Stimulated activated CD4-positive, alpha-beta T cell treated with anti-CD3 and anti-CD28 coated beads, TNF-alpha, amount 100 ng/mL, for 1 hour (primary cell): ENCODE data around the gene FBXO21.
"Not testable (repeated sequence)": the region's sequence is repeated elsewhere in the genome, so short reads cannot be mapped to it uniquely, and the experiment has no call there.

Source experiments
- DNase-seq, 3 donors: peaks; one replicate each; pipeline ENCODE4 v3.0.0-alpha.2; 2020; ENCODE audit warnings: low read depth in 3 of 3, low spot score in 1 of 3

FBXO21 gene

GRCh38 chr12:117202556-117202955 is 12.3 kb upstream of the FBXO21 start:
- DNase-seq = no peak

DNA sequence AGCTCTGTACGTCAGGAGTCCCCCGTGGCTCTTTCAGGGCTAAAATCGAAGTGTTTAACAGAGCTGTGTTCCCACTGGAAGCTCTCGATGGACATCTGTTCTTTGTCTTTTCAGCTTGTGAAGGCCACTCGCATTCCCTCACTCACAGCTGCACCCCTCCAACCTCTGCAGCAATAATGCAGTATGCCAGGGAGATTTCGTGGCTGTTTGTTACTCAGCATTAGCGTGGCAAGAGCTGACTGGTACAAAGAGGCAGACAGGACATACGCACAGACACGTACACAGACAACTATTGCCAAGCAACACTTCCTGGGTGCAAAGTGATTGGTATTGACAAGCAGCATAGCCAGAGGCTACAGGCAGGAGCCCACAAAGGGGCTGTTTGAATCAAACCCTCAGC is 11.8 kb upstream of the FBXO21 start:
- no peak for DNase-seq

GRCh38 chr12:117199956-117200744 is 9.9 kb upstream of the FBXO21 start:
- not testable (repeated sequence) for DNase-seq

- DNase-seq = not testable (repeated sequence)
Observed at GRCh38 chr12:117196334-117196733, 6.1 kb upstream of the FBXO21 start.

DNA sequence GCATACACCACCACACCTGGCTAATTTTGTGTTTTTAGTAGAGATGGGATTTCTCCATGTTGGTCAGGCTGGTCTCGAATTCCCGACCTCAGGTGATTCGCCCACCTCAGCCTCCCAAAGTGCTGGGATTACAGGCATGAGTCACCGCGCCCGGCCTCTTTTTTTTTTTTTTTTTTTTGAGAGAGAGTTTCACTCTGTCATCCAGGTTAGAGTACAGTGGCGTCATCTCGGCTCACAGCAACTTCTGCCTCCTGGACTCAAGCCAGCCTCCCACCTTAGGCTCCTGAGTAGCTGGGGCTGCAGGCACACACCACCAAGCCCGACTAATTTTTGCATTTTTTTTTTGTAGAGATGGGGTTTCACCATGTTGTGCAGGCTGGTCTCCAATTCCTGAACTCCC is 4.8 kb upstream of the FBXO21 start:
- not testable (repeated sequence) for DNase-seq

- DNase-seq = no peak
Observed at GRCh38 chr12:117193903-117194302, 3.6 kb upstream of the FBXO21 start.

GRCh38 chr12:117192581-117192980 is 2.3 kb upstream of the FBXO21 start:
- not testable (repeated sequence) for DNase-seq

DNA sequence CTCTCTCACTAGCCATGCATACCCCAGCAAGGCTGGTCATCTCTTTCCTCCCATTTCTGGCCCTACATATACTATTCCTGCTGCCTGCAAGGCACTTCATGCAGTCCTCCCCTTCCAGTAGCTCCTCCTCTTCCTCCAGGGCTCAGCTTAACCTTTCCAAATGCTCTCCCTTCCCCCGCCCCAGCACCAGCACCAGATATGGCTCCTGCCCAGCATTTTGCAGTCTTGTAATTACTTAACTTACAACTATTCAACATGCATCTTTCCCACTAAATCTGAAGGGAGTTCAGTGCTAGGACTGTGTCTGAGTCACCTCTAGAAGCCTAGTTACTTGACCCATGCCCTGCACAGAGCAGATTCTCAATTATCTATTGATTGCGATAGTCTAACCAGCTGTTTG is 1.8 kb upstream of the FBXO21 start:
- no peak for DNase-seq

GRCh38 chr12:117189725-117190209 is 503 bp downstream of the FBXO21 start:
- DNase-seq = peak in 1 of 3 donors; percentile 10

DNA sequence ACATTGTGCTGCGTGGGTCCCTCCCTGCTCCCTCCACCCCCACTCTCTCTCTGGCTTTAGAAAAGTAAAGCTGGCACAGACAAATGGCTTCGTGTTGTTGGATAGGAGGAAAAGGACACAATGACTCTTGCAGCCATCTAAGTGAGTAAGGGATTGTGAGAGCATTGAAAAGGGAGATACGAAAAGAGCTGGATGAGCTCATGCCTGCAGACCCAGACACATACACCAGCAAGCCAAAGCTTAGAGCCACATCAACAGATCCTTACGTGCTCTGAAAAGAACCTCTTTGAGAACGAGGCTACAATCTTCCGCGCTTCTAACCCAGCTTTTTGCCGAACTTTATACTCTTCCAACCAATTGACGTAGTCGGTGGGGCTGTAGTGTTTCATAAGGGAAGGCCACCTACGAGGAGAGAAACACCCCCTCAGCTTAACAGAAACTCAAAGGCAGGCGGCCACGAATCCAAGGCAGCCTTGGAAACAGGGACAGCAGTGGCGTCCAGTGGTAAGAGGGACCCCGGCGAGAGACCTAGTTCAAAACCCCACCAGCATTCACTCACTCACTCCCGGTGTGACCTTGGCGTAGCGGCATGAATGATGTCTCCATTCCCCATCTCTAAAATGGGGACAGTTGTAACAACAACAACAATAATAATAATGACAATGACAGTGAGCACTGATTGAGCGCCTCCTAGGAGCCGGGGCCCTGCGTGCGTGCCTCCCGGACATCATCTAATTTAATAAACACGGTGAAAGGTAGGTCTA is 1.1 kb downstream of the FBXO21 start:
- no peak for DNase-seq

DNA sequence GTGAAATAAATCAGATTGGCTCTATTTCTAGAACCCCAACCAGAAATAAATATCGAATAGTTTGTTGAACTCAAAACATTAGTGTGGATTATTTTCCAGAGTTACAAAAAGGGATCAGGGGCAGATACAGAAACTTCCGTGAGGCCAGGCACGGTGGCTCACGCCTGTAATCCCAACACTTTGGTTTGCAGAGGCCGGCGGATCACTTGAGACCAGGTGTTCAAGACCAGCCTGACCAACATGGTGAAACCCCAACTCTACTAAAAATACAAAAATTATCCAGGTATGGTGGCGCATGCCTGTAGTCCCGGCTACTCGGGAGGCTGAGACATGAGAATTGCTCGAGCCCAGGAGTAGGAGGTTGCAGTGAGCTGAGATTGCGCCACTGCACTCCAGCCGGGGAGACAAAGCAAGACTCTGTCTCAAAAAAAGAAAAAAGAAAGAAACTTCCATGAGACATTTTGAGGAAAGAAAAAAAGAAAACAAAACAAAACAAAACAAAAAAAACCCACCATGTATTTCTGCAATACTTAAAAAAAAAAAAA is 2.1 kb downstream of the FBXO21 start:
- DNase-seq = no peak

GRCh38 chr12:117187421-117187820 is 2.8 kb downstream of the FBXO21 start:
- DNase-seq = no peak

DNA sequence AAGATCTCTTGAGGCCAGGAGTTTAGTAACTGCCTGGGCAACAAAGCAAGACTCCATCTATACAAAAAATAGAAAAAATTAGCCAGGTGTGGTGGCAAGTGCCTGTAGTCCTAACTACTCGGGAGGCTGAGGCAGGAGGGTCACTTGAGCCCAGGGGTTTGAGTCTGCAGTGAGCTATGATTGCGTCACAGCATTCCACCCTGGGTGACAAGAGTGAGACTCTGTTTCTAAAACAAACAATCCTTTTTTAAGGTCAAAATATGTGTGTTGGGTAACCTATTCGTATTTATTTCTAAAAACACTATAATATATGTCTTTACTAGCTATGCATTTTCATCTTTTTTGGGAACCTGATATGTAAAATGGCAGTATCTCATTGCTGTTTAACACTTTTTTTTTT is 7.4 kb downstream of the FBXO21 start:
- no peak for DNase-seq

GRCh38 chr12:117181468-117181843 is 8.8 kb downstream of the FBXO21 start:
- DNase-seq = not testable (repeated sequence)

GRCh38 chr12:117180758-117181467 is 9.4 kb downstream of the FBXO21 start:
- DNase-seq = no peak

DNA sequence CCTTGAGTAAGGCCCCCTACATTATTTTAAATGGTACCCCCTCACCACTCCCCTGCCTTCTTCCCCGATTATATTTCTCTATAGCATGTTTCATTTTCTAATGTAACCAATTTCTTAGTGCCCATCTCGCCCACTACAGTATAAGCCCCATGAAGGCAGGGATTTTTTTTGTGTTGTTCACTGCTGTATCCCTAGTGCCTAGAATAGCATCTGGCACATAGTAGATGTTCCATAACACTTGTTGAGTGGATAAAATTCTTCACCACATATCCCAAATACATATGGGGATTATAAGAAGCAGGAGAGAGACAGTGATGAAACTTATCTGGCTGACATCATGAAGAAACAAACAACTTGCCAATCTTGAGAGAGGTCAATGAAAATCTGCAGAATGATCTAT is 11.5 kb downstream of the FBXO21 start:
- no peak for DNase-seq

DNA sequence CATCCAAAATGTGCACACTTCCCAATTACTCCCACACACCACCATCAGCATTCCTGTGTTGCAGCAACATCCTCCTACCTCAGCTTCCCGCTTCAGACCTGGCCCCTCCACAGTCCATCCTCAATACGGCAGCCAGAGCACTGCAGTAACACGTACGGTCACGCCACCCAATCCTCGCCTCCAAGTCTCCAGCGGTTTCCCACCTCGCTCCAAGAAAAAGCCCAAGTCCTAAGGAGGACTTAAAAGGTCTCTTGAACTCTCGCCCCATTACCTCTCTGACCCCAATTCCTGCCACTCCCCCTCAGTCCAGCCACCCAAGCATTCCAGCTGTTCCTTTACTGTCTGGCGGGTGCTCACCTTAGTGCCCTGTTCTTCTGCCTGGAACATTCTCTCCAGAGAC is 12.0 kb downstream of the FBXO21 start:
- DNase-seq = no peak

DNA sequence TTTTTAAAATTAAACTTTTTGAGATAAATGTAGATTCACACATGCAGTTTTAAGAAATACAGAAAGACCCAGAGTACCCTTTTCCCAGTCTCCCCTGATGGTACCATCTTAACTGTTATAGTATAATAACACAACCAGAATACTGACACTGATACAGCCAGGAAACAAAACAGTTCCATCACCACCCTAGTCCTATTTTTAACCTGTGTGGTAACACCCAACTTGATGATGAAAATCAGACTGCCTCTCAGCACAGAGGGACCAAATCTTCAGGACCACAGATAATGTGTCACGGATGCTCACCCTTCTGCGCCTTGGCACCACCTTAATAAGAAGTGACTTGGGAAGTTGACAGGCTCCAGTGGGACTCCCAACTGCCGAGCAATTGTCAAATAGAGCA is 18.1 kb downstream of the FBXO21 start:
- no peak for DNase-seq

DNA sequence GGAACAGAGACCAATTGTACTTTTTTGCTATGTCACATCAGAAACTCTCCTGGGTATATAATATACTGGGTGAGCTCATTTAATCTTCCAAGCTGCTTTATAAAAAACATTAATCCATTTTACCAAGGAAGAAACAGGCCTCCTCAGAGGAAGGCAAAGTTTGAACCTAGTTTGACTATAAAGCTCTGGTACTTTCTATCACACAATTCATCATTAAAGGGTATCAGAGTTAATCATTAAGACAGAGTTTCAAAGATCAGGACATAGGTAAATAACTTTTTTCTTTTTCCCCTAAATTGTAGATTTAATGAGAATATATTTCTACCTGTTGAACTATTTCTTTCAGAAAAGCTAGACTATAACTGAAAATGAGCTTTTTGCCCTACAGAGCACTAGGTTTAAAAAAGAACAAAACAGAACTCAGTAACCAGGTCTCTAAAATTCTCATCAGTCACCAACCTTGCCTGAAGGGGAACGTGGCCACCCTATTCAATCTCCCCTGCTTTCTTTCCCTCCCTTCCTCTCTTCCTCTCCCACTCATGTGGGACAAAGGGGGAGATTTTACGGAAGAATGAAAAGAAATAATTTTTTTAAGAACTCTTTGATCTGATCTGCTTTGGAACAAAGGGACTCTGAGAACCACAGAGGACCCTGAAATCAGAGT is 18.6 kb downstream of the FBXO21 start:
- no peak for DNase-seq

GRCh38 chr12:117169548-117169947 is 20.7 kb downstream of the FBXO21 start:
- DNase-seq = no peak

- DNase-seq = no peak
Observed at GRCh38 chr12:117168976-117169375, 21.3 kb downstream of the FBXO21 start.
